Effector memory CD4-positive, alpha-beta T cell (primary cell): ENCODE results near the gene GPR137.
A peak's percentile ranks its signal among the peaks of the same experiment; 100 is the strongest.

ENCODE experiments used
- DNase-seq, 3 donors: peaks; one replicate each; pipeline ENCODE4 v3.0.0-alpha.2; 2020
- H3K27ac ChIP-seq: 2 replicates; pipeline ENCODE4 v1.7.0; 2013; ENCODE audit warnings: mild to moderate bottlenecking, low read length, moderate library complexity; ENCODE audit not compliant: insufficient read depth, poor library complexity, severe bottlenecking
- H3K27me3 ChIP-seq: replicated peaks from 2 replicates; pipeline ENCODE4 v1.7.0; 2013; ENCODE audit warnings: mild to moderate bottlenecking, low read length; ENCODE audit not compliant: insufficient read depth, control insufficient read depth, poor library complexity, severe bottlenecking
- H3K36me3 ChIP-seq: 2 replicates; pipeline ENCODE4 v1.7.0; 2013; ENCODE audit warnings: mild to moderate bottlenecking, low read length, moderate library complexity; ENCODE audit not compliant: control insufficient read depth, insufficient read depth
- H3K4me1 ChIP-seq: 2 replicates; pipeline ENCODE4 v1.7.0; 2013; ENCODE audit warnings: low read length, mild to moderate bottlenecking; ENCODE audit not compliant: control insufficient read depth, insufficient read depth, poor library complexity, severe bottlenecking
- H3K4me3 ChIP-seq: 2 replicates; pipeline ENCODE4 v1.7.0; 2013; ENCODE audit warnings: low read length, low read depth, mild to moderate bottlenecking; ENCODE audit not compliant: insufficient read depth, poor library complexity, severe bottlenecking
- H3K9me3 ChIP-seq: 2 replicates; pipeline ENCODE4 v1.7.0; 2013; ENCODE audit warnings: mild to moderate bottlenecking, low read length, moderate library complexity; ENCODE audit not compliant: control insufficient read depth

GPR137 gene

DNA sequence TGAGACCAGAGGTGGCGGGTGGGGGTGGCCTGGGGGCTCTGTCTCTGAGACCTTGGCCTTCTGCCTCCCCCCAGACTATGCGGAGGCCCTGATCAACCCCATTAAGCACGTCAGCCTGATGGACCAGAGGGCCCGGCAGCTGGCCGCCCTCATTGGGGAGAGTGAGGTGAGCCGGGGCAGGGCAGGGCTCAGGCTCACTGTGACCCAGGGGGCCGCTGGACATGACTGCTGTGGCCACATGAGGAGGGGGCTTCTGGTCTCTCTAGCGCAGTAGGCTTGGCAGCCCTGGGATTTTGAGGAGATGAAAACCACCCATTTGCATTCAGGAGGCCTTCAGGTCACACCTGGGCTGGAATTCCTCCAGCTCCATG lies 21.7 kb upstream of the GPR137 start:
- H3K9me3 ChIP-seq, result no peaks in the 10 kb centered on the region
- no peaks in the 10 kb centered on the region for H3K27me3 ChIP-seq
- peaks cover 6% of the 10 kb centered on the region for H3K36me3 ChIP-seq
- no peak for DNase-seq
- no peak overlapping the region for H3K4me3 ChIP-seq
- no peak overlapping the region for H3K27ac ChIP-seq
- H3K4me1 ChIP-seq, result peaks cover 6% of the 10 kb centered on the region

GRCh38 chr11:64264371-64264852 lies 21.2 kb upstream of the GPR137 start:
- Histone ChIP-seq H3K27me3 (no peaks in the 10 kb centered on the region), H3K4me3 (no peak overlapping the region), H3K27ac (no peak overlapping the region), H3K36me3 (peaks cover 6% of the 10 kb centered on the region), H3K9me3 (no peaks in the 10 kb centered on the region), H3K4me1 (peaks cover 8% of the 10 kb centered on the region)
- no peak for DNase-seq

DNA sequence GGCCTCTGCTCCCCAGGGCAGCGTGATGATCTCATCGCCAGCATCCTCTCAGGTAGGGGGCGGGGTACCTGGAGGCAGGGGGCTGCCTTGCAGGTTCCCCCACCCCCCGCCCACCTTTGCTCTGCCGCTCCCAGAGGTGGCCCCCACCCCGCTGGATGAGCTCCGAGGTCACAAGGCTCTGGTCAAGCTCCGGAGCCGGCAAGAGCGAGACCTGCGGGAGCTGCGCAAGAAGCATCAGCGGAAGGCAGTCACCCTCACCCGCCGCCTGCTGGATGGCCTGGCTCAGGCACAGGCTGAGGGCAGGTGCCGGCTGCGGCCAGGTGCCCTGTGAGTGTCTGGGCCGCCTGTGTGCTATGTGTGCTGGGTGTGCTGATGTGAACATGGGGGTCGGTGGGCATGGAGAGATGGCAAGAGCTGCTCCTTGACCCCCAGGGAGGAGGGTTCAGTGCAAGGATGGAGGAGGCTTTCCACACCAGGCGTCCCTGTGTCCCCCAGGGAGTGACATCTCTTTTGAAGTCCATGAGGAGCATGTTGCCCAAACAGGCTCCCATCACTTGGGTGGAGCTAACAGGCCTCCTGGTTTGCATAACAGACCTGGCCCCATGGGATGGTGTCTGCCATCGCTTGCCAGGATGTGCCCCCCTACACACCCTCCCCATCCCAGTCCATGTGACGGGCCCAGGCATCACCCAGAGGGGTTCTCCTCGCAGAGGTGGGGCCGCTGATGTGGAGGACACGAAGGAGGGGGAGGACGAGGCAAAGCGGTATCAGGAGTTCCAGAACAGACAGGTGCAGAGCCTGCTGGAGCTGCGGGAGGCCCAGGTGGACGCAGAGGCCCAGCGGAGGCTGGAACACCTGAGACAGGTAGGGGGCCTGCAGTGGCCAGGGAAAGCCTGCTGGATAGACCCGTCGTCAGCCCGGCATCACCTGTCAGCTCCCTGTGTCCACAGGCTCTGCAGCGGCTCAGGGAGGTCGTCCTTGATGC lies 20.2 kb upstream of the GPR137 start:
- no peak overlapping the region for H3K27ac ChIP-seq
- no peak overlapping the region for H3K4me3 ChIP-seq
- DNase-seq, result no peak
- H3K4me1 ChIP-seq, result peaks cover 8% of the 10 kb centered on the region
- H3K27me3 ChIP-seq, result no peaks in the 10 kb centered on the region
- H3K9me3 ChIP-seq, result no peaks in the 10 kb centered on the region
- H3K36me3 ChIP-seq, result peaks cover 6% of the 10 kb centered on the region

DNA sequence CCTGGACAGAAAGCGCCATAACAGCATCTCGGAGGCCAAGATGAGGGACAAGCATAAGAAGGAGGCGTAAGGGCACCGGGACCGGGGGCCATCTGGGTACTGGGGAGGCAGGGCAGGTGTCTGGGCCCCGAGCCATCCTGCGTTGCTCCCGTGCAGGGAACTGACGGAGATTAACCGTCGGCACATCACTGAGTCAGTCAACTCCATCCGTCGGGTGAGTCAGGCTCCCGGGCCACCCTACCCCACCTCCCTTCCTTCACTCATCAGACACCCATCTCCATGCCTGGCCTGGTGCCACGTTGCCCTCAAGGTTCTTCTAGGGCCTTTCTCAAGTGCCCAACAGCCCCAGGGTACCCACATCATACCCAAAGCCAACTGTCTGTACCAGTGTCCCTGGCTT lies 19.3 kb upstream of the GPR137 start:
- Histone ChIP-seq H3K27me3 (no peaks in the 10 kb centered on the region), H3K4me1 (peaks cover 8% of the 10 kb centered on the region), H3K9me3 (no peaks in the 10 kb centered on the region), H3K27ac (no peak overlapping the region), H3K4me3 (no peak overlapping the region), H3K36me3 (peaks cover 6% of the 10 kb centered on the region)
- DNase-seq, result no peak

DNA sequence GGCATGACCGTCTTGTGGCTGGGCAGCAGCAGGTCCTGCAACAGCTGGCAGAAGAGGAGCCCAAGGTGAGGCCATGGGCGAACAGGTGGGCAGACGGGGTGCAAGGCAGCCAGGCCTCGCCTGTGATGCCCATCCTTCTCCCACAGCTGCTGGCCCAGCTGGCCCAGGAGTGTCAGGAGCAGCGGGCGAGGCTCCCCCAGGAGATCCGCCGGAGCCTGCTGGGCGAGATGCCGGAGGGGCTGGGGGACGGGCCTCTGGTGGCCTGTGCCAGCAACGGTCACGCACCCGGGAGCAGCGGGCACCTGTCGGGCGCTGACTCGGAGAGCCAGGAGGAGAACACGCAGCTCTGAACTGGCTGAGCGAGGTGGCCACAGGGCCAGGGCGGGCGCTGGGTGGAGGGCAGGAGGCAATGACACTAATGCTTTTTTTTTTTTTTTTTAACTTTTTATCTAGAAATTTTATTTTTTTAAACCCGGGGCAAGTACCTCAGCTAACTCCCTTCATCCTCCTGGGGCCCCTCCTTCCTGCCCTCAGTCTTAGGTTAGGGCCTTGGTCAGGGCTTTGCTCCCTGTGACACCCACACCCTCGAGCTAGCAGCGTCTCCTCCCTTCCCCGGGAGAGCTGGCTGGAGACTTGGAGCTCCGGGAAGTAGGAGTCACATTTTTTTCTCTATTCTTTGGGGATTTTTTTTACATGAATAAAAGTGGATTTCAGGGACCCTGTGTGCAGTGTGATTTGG lies 18.3 kb upstream of the GPR137 start:
- Histone ChIP-seq H3K36me3 (peaks cover 6% of the 10 kb centered on the region), H3K4me3 (no peak overlapping the region), H3K27me3 (no peaks in the 10 kb centered on the region), H3K4me1 (peaks cover 12% of the 10 kb centered on the region), H3K9me3 (no peaks in the 10 kb centered on the region), H3K27ac (no peak overlapping the region)
- no peak for DNase-seq

DNA sequence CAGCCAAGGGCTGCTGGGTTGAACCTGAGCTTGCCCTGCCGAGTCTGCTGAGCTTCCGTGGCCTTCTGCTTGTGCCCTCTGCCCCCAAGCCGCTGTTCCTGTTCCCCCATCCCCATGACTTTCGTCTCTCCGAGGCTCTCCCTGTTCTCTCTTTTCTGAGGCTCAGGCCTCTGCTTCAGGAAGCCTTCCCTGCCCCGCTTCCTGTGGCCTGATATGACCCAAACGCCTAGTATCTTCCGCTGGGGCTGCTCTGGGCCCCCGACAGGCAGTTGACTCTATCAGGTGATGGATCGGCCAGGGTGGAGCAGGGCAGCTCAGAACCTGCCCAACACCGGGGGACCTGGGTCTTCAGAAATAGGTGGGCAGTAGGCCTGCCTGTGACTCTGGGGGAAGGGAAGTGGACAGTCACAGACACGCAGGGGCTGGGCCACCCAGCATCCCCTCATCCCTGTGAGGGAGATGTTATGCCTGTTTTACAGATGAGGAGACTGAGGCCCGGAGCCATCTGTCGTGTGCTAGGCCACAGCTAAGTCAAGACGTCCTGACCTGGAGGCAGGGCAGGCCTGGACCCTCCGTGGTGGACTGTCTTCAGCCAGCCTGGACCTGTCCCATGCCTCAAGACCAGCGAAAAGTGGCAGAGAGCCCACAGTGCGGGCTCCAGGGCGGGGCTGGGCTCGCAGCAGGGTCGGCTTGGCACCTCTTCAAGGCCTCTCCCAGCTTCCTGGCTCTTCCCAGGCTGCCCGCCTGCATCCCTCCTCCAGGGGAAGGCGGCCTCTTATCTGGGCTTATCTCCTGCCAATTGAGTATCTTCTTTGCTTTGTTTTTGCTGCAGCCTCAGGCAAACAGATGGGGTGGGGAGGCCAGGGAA lies 17.4 kb upstream of the GPR137 start:
- peak overlapping the region; percentile 98 for H3K27ac ChIP-seq
- H3K27me3 ChIP-seq, result no peaks in the 10 kb centered on the region
- no peak for DNase-seq
- peaks cover 12% of the 10 kb centered on the region for H3K4me1 ChIP-seq
- peak overlapping the region; percentile 61 for H3K4me3 ChIP-seq
- peaks cover 6% of the 10 kb centered on the region for H3K36me3 ChIP-seq
- no peaks in the 10 kb centered on the region for H3K9me3 ChIP-seq

GRCh38 chr11:64268893-64269539 lies 16.6 kb upstream of the GPR137 start:
- peak overlapping the region; percentile 98 for H3K27ac ChIP-seq
- DNase-seq, result no peak
- H3K36me3 ChIP-seq, result peaks cover under 1% of the 10 kb centered on the region
- no peaks in the 10 kb centered on the region for H3K27me3 ChIP-seq
- H3K4me1 ChIP-seq, result peaks cover 12% of the 10 kb centered on the region
- no peaks in the 10 kb centered on the region for H3K9me3 ChIP-seq
- H3K4me3 ChIP-seq, result peak overlapping the region; percentile 61

- no peaks in the 10 kb centered on the region for H3K9me3 ChIP-seq
- peak; percentile 96 to 97 (median 97) for DNase-seq
- H3K27ac ChIP-seq, result peak overlapping the region; percentile 98
- no peaks in the 10 kb centered on the region for H3K36me3 ChIP-seq
- H3K4me3 ChIP-seq, result peak overlapping the region; percentile 61
- H3K4me1 ChIP-seq, result peaks cover 12% of the 10 kb centered on the region
- no peaks in the 10 kb centered on the region for H3K27me3 ChIP-seq
Measured at GRCh38 chr11:64269540-64270220, 16.0 kb upstream of the GPR137 start.
